ENCODE measurements around the gene HERC5. TPM values are rescaled to one million over a fixed set of nuclear protein-coding genes. Genes with fewer than 3 reads are reported as not detected.

Gene HERC5
- polyA plus RNA-seq, 1 donor from 2014 or later = 0.59 TPM

GRCh38 chr4:88422403-88422802 is 34.5 kb upstream of the HERC5 start:
- TF ChIP-seq EZH2 (IDR thresholded peaks at IDR 0.05; ENCODE audit: borderline replicate concordance, insufficient read depth, low read length, poor library complexity, severe bottlenecking) = no peak
- no peak for TF ChIP-seq POLR2AphosphoS5 (IDR thresholded peaks at IDR 0.05)
- no peak for TF ChIP-seq TAF1 (IDR thresholded peaks at IDR 0.05; ENCODE audit: low read depth)
- TF ChIP-seq, protein P1, sequence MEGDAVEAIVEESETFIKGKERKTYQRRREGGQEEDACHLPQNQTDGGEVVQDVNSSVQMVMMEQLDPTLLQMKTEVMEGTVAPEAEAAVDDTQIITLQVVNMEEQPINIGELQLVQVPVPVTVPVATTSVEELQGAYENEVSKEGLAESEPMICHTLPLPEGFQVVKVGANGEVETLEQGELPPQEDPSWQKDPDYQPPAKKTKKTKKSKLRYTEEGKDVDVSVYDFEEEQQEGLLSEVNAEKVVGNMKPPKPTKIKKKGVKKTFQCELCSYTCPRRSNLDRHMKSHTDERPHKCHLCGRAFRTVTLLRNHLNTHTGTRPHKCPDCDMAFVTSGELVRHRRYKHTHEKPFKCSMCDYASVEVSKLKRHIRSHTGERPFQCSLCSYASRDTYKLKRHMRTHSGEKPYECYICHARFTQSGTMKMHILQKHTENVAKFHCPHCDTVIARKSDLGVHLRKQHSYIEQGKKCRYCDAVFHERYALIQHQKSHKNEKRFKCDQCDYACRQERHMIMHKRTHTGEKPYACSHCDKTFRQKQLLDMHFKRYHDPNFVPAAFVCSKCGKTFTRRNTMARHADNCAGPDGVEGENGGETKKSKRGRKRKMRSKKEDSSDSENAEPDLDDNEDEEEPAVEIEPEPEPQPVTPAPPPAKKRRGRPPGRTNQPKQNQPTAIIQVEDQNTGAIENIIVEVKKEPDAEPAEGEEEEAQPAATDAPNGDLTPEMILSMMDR (IDR thresholded peaks at IDR 0.05; ENCODE audit: poor library complexity, severe bottlenecking) = no peak
- TF ChIP-seq RAD21 (conservative IDR thresholded peaks at IDR 0.05) = no peak
- no peak for TF ChIP-seq SMC3 (conservative IDR thresholded peaks at IDR 0.05; ENCODE audit: poor library complexity)
- no peak for TF ChIP-seq MXI1 (conservative IDR thresholded peaks at IDR 0.05; ENCODE audit: poor library complexity, severe bottlenecking)
- no peak for TF ChIP-seq EP300 (conservative IDR thresholded peaks at IDR 0.05; ENCODE audit: poor library complexity, severe bottlenecking)
- no peak for TF ChIP-seq REST (IDR thresholded peaks at IDR 0.05; ENCODE audit: borderline replicate concordance)
- H3K79me2 ChIP-seq (replicated peaks; ENCODE audit: insufficient read depth, low read length) = no peaks in the 10 kb centered on the region
- H3K27me3 ChIP-seq (ENCODE audit: insufficient read depth, low read depth, low read length) = no peaks in the 10 kb centered on the region
- no peak overlapping the region for H3K4me2 ChIP-seq (ENCODE audit: low read length)
- H3K9ac ChIP-seq (ENCODE audit: low read length) = no peak overlapping the region
- H3F3A ChIP-seq (ENCODE audit: insufficient read depth, low read length, poor library complexity, severe bottlenecking) = no peaks in the 10 kb centered on the region
- no peaks in the 10 kb centered on the region for H3K36me3 ChIP-seq (ENCODE audit: insufficient read depth, low read length)
- H3K9me2 ChIP-seq (ENCODE audit: insufficient read depth, low read length) = no peaks in the 10 kb centered on the region
- no peak overlapping the region for H3K4me3 ChIP-seq (ENCODE audit: low read length)
- H3K27ac ChIP-seq (ENCODE audit: low read length) = no peak overlapping the region
- H2AFZ ChIP-seq (ENCODE audit: low read depth, low read length) = no peak overlapping the region
- H4K20me1 ChIP-seq (ENCODE audit: insufficient read depth) = no peaks in the 10 kb centered on the region
- no peaks in the 10 kb centered on the region for H3K9me3 ChIP-seq (ENCODE audit: low read length)

DNA sequence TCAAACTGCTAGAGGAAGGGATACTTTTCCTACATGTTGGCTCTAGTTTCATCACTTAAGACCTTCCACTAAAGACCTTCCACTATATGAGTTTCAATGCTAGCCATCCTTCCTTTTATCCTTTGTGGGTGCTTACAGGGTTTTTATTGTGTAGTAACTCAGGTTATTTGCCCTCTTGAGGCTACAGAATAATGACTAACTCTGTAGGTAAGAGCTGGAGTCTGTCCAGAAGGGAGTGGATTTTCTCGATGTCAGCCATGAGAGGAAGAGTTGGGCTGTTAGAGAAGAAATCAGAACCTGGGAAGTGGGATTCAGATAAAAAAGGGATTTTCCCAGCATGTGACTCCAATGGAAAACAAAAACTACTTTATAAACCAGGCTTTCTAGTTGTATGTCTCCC is 27.5 kb upstream of the HERC5 start:
- Histone ChIP-seq H3K9me2 (ENCODE audit: insufficient read depth, low read length) (no peaks in the 10 kb centered on the region), H3K4me3 (ENCODE audit: low read length) (no peak overlapping the region), H3K27ac (ENCODE audit: low read length) (no peak overlapping the region), H3F3A (ENCODE audit: insufficient read depth, low read length, poor library complexity, severe bottlenecking) (no peaks in the 10 kb centered on the region), H4K20me1 (ENCODE audit: insufficient read depth) (no peaks in the 10 kb centered on the region), H3K9me3 (ENCODE audit: low read length) (no peaks in the 10 kb centered on the region), H3K79me2 (replicated peaks; ENCODE audit: insufficient read depth, low read length) (no peaks in the 10 kb centered on the region), H3K36me3 (ENCODE audit: insufficient read depth, low read length) (no peaks in the 10 kb centered on the region), H3K27me3 (ENCODE audit: insufficient read depth, low read depth, low read length) (no peaks in the 10 kb centered on the region), H3K4me2 (ENCODE audit: low read length) (no peak overlapping the region), H3K9ac (ENCODE audit: low read length) (no peak overlapping the region), H2AFZ (ENCODE audit: low read depth, low read length) (no peak overlapping the region)
- TF ChIP-seq REST (IDR thresholded peaks at IDR 0.05; ENCODE audit: borderline replicate concordance) (no peak), SMC3 (conservative IDR thresholded peaks at IDR 0.05; ENCODE audit: poor library complexity) (no peak), MXI1 (conservative IDR thresholded peaks at IDR 0.05; ENCODE audit: poor library complexity, severe bottlenecking) (no peak), TAF1 (IDR thresholded peaks at IDR 0.05; ENCODE audit: low read depth) (no peak), EZH2 (IDR thresholded peaks at IDR 0.05; ENCODE audit: borderline replicate concordance, insufficient read depth, low read length, poor library complexity, severe bottlenecking) (no peak), POLR2AphosphoS5 (IDR thresholded peaks at IDR 0.05) (no peak), RAD21 (conservative IDR thresholded peaks at IDR 0.05) (no peak)
- TF ChIP-seq, protein P1 (IDR thresholded peaks at IDR 0.05; ENCODE audit: poor library complexity, severe bottlenecking) = no peak

Data from neural cell (in vitro differentiated cells).